SH-SY5Y (cell line): ENCODE data around the gene ST13.

Source experiments
- GATA2 ChIP-seq: IDR thresholded peaks from 2 replicates; pipeline ENCODE4 v1.6.1; 2011; ENCODE audit warnings: mild to moderate bottlenecking, low read depth, low read length
- GATA3 ChIP-seq: IDR thresholded peaks from 2 replicates; pipeline ENCODE4 v1.6.1; 2011; ENCODE audit warnings: low read depth, mild to moderate bottlenecking, low read length, moderate library complexity

DNA sequence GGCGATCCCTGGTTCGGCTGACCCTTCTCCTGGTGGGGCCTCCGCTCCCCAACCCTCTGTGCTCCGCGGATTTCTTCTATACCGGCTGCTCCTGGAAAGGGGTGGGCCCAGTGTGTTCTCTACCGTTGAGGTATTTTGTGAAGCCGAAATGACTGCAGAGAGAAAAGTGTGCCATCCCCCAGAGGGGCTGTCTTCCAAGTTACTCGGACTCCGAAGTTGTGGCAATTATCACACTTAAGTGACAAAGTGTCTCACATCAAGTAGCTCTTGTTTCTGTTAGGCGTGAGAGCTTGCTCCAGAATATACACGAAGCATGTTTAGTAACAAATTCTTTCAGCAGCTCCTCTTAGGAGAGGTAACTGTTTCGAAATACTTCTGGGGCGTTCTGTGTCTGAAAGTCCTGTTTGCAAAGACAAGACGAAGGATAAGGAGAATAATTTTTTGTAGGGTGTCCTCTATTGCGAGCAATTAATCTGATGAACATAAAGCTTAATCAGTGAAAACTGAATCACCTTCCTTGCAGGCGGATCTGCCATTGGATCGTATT lies 943 bp upstream of the ST13 start:
- no peak for TF ChIP-seq GATA2
- TF ChIP-seq GATA3 = no peak
